AG04450 (cell line): ENCODE data around the gene ABI3. TPM values are rescaled to one million over a fixed set of nuclear protein-coding genes. Genes with fewer than 3 reads are reported as not detected.
"Not testable (repeated sequence)": the region's sequence is repeated elsewhere in the genome, so short reads cannot be mapped to it uniquely, and the experiment has no call there.

Source experiments
- CTCF ChIA-PET: fragments of 300-600, 350-600 bp; formaldehyde crosslinking; extraction: SDS; loops from one replicate; lab custom pipeline; 2022; ENCODE audit warnings: antibody characterized with exemption, inconsistent platforms; lab: Charles Lee
- POLR2A ChIA-PET: fragments of 350-600 bp; formaldehyde crosslinking; extraction: SDS; loops from one replicate; lab custom pipeline; 2021; ENCODE audit warnings: antibody characterized with exemption, inconsistent platforms; lab: Yijun Ruan, JAX
- DNase-seq: peaks from one replicate; pipeline ENCODE4 v3.0.0-alpha.2; 2011; ENCODE audit warnings: low read depth, low spot score
- H3K27ac ChIP-seq: one replicate; pipeline ENCODE4 v1.5.1; 2012; ENCODE audit warnings: low read depth, low read length, control low read depth
- H3K27me3 ChIP-seq: one replicate; pipeline ENCODE4 v1.6.0; 2012; ENCODE audit warnings: low read length; ENCODE audit not compliant: control insufficient read depth, insufficient read depth
- H3K4me3 ChIP-seq: 2 replicates; pipeline ENCODE4 v1.5.1; 2011; ENCODE audit warnings: mild to moderate bottlenecking, low read depth, low read length, control low read depth
- H3K9me3 ChIP-seq: 2 replicates; pipeline ENCODE4 v1.5.1; 2012; ENCODE audit warnings: low read length; ENCODE audit not compliant: control insufficient read depth, insufficient read depth
- CTCF ChIP-seq: IDR thresholded peaks from 2 replicates; pipeline ENCODE4 v1.5.1; 2011; ENCODE audit warnings: low read depth, low read length, control low read depth, inconsistent platforms
- polyA plus RNA-seq: library from polyadenylated mRNA; depleted of rRNA; stranded (reverse); fragments of >200 nt; gene quantifications from 2 replicates; pipeline ENCODE4 v1.2.3, GENCODE V29; 2011

ABI3 gene
- polyA plus RNA-seq, 1 experiment, result 0.21 TPM

GRCh38 chr17:49183801-49184200, 26.7 kb upstream of the ABI3 start:
- TF ChIP-seq CTCF, result no peak
- H3K27ac ChIP-seq, result no peak overlapping the region
- CTCF ChIA-PET, result no interaction called here
- POLR2A ChIA-PET, result no interaction called here
- DNase-seq, result no peak
- no peak overlapping the region for H3K4me3 ChIP-seq
- peaks cover 17% of the 10 kb centered on the region for H3K9me3 ChIP-seq
- no peaks in the 10 kb centered on the region for H3K27me3 ChIP-seq

GRCh38 chr17:49184522-49184921, 26.0 kb upstream of the ABI3 start:
- CTCF ChIA-PET, DNase-seq, POLR2A ChIA-PET, H3K27me3 ChIP-seq, H3K27ac ChIP-seq, H3K4me3 ChIP-seq: not testable (repeated sequence)
- peaks cover 17% of the 10 kb centered on the region for H3K9me3 ChIP-seq

- H3K27me3 ChIP-seq, CTCF ChIA-PET, POLR2A ChIA-PET, H3K27ac ChIP-seq, DNase-seq, H3K4me3 ChIP-seq: not testable (repeated sequence)
- peaks cover 17% of the 10 kb centered on the region for H3K9me3 ChIP-seq
Observed at GRCh38 chr17:49185381-49185780, 25.1 kb upstream of the ABI3 start.

GRCh38 chr17:49187301-49187700, 23.2 kb upstream of the ABI3 start:
- ChIA-PET POLR2A (no interaction called here), CTCF (interaction anchor here (0.6 kb wide), 1 partner anchor 208 kb away, joined by 6 read pairs; no protein-coding TSS in a partner anchor)
- TF ChIP-seq CTCF, result no peak
- Histone ChIP-seq H3K27ac (no peak overlapping the region), H3K27me3 (no peaks in the 10 kb centered on the region), H3K4me3 (no peak overlapping the region), H3K9me3 (peaks cover 17% of the 10 kb centered on the region)
- DNase-seq, result no peak

GRCh38 chr17:49190932-49191331, 19.6 kb upstream of the ABI3 start:
- Histone ChIP-seq H3K4me3 (no peak overlapping the region), H3K9me3 (no peaks in the 10 kb centered on the region; the same call in 1 of the 2 replicates), H3K27me3 (no peaks in the 10 kb centered on the region), H3K27ac (peak overlapping the region; percentile 13)
- no peak for TF ChIP-seq CTCF
- POLR2A ChIA-PET, result interaction anchor here (0.6 to 1.3 kb wide), 2 partner anchors 44 to 94 kb away, joined by 4 read pairs; no protein-coding TSS in a partner anchor
- CTCF ChIA-PET, result interaction anchor here (0.9 to 1.2 kb wide), 2 partner anchors 11 to 36 kb away, joined by 3 to 7 read pairs; no protein-coding TSS in a partner anchor
- DNase-seq, result no peak

GRCh38 chr17:49191409-49191916, 19.0 kb upstream of the ABI3 start:
- no peaks in the 10 kb centered on the region; the same call in 1 of the 2 replicates for H3K9me3 ChIP-seq
- CTCF ChIA-PET, result interaction anchor here (0.6 to 1.2 kb wide), 3 partner anchors 35 to 222 kb away, joined by 3 read pairs; no protein-coding TSS in a partner anchor
- no peak for TF ChIP-seq CTCF

More at GRCh38 chr17:49191409-49191916, 19.0 kb upstream of the ABI3 start:
- H3K27ac ChIP-seq, result peak overlapping the region; percentile 98
- H3K4me3 ChIP-seq, result peak overlapping the region; percentile 89
- no peak for DNase-seq
- no peaks in the 10 kb centered on the region for H3K27me3 ChIP-seq
- POLR2A ChIA-PET, result interaction anchor here (1.3 kb wide), 1 partner anchor 45 kb away, joined by 4 read pairs; no protein-coding TSS in a partner anchor
